Measurements from ENCODE around the gene FBN1.

Gene FBN1

DNA sequence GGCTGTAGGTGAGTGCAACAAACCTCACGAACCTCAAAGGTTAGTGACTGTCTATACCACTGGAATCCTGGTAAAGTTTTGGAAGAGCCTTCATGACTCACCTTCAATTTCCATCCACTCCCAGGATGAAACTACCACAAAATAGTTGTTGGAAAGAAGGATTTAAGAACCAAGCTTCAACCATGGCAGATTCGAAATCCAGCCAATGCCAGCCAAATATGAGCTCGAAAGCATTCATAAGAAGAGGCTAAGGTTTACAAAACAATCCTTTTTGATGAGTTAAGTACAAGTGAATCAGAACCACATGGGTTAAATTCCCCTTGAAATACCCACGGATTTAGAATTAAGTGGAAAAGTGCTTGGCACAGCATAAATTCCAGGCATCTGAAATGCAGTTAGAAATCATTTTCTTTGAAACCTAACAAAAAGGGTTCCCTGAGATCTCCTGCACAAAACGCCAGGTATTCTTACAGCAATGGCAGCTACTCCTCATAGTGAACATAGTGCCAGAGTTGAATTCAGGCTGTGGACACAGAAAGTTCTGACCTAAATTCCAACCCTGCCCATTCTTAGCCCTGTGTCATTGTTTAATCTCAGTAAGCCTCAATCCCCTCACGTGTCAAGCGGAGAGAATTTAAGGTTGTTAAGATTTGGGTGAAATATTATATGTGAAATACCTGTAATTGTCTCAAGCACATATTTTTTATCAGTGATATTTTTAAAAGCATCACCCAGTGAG, 89.2 kb downstream of the FBN1 start:
- no peak for DNase-seq (ENCODE audit: low spot score)

DNA sequence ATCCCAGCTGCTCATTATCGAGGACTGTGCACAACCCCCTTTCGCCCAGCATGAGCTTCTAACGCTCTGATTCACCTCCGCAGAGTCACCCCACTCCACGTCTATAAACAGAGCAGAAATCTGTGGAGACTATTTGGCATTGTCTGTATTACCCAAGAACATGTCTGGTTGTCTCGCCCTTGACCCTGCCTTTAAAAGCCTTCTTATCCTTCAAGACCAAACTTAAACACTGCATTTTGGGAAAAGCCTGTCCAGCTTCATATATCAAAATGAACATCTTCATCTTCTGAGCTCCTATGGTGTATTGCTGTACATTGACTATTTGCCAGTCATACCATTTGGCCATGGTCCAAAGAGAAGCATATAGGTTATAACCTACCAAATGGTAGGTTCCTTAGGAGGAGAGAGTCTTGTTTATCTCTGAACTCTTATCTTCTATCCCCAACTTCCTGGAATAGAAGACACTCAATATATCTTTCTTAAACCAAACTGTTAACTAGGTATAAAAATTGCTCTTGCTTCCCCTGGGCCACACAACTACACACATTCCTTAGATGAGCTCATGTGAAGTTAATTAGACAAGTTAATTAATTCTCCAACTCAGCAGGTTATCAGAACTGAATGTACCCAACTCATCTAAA, 90.1 kb downstream of the FBN1 start:
- no peak for DNase-seq (ENCODE audit: low spot score)

DNA sequence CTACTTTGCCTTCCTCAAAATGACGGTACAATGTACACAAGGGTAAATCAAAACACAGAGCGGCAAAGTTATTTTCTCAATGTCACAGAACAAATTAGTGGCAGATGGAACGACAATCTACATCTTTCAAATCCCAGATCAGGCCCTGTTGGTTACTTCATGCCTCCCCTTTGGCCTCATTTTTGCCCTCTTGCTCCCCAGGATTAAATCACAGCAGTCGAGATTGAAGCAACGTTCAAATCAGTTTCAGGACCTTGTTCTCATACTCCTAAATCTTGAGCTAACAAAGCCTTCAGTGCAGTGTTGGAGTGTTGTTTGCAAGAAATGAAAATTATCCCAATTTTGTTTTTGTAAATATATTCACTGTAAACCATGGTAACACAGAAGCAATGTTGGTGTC, 91.4 kb downstream of the FBN1 start:
- no peak for DNase-seq (ENCODE audit: low spot score)

DNA sequence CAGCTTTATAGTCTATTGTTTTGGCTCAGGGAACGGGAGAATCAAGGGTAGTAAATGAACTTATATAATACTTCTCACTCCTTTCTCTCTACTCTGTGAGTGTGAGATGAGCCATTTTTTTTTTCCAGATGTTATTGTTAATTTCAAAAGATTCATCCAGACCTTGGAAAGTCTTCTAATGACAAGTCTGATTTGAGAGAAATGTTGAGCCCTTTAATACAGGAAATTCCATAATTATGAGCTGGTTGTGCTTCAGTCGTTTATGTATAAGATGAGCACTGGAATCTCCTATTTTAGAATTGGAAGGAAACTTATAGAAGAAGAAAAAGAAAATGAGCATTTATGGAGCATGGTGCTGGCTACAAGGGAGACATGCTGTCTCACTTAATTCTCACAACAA, 92.0 kb downstream of the FBN1 start:
- no peak for DNase-seq (ENCODE audit: low spot score)

DNA sequence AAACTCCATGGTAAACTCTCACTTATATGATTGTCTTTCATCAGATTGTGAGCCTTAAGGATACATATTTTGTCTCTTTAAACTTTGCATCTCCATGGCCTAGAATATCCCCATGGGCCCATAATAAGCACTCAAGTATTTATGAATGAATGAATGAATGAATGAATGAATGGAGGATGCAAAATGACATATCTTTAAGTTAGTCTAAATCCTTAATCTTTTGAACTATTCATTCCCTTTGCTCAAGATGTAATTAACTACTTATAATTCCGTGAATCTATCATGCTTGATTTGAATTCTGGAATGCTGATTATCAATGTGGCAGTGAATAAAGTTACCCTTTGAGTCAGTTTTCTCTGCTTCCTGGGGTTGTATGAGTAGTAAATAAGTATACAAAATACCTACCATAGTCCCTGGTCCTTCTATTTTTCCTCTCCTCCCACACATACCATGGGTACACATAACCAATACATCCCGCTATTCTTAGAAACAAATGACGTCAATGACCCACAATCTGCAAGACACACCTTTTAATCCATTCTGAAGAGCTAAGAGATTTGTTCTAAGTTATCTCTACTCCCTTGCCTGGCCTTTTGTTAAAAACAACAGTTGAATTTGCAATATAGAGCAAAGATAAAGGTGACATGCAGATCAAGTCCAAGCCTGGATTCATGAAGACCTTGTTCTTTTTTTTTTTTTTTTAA, 94.5 kb downstream of the FBN1 start:
- DNase-seq (ENCODE audit: low spot score): no peak

DNA sequence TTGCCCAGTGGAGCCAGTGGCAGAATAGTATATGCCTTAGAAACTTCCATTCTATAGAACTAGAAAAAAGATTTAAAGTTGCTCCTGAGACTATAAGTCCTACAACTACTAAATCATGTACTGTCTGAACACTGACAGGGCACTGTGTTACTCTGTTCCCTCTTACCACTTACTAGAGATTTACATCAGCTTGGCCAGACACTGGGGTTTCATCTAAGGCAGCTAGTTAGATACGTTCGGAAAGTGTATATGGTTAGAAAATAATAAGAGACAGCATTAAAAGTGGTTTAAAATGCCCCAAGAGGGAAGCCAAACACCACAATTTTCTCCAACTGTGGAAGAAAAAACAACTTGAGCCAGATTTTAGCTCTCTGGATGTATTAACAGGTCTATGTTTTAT, 97.1 kb downstream of the FBN1 start:
- DNase-seq (ENCODE audit: low spot score): no peak

DNA sequence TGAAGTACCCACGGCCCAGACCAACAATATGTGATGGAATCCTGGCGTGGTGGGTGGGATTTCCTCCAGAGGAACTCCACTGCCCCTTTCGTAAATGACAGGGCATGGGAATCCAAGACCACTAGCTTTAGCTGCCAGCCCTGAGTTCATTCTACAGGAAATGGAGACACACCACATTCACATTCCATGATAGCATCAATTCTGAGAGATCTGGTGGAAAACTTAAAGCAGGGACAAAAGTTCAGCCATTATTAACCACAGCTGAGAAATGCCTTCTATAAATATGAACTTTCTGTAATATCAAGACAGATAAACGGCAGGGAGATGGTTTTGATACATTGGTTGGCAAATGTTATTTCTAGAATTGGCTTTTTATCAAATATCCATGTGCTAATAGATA, 98.2 kb downstream of the FBN1 start:
- no peak for DNase-seq (ENCODE audit: low spot score)

DNA sequence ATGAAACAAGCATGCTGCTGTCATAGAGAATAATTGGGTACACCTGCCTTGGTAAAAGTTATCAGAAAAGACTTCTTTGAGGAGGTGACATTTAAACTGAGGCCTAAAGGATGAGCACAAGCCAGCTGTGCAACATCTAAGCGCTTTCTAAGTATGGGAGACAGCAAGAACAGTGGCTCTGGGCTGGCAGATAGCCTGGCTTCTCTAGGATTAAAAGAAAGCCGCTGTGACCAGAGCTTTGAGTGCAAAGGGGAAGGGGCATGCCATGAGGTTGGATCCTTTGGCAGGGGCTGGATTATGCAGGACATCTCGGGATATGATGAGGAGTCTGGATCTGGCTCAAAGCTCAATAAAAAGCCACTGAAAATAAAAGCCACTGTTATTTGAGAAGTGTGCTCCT, 99.2 kb downstream of the FBN1 start:
- DNase-seq (ENCODE audit: low spot score): no peak

DNA sequence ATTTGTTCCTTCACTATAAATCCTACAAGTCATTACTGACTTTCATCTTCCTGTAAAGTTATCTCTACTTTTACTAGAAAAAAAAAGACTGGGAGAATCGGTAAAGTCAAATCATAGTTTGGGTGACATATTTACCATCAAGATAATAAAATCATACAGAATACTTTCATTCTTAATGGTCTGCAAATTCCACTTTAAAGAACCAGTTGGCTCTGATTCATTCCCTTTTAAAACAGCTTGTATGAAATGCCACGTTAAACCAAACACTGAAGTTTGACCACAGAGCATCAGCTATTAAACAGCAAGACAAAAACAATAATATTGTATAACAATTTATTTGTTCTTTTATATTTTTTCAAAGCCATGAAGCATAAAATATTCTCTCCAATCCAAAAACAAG, 100.7 kb downstream of the FBN1 start:
- no peak for DNase-seq (ENCODE audit: low spot score)

DNA sequence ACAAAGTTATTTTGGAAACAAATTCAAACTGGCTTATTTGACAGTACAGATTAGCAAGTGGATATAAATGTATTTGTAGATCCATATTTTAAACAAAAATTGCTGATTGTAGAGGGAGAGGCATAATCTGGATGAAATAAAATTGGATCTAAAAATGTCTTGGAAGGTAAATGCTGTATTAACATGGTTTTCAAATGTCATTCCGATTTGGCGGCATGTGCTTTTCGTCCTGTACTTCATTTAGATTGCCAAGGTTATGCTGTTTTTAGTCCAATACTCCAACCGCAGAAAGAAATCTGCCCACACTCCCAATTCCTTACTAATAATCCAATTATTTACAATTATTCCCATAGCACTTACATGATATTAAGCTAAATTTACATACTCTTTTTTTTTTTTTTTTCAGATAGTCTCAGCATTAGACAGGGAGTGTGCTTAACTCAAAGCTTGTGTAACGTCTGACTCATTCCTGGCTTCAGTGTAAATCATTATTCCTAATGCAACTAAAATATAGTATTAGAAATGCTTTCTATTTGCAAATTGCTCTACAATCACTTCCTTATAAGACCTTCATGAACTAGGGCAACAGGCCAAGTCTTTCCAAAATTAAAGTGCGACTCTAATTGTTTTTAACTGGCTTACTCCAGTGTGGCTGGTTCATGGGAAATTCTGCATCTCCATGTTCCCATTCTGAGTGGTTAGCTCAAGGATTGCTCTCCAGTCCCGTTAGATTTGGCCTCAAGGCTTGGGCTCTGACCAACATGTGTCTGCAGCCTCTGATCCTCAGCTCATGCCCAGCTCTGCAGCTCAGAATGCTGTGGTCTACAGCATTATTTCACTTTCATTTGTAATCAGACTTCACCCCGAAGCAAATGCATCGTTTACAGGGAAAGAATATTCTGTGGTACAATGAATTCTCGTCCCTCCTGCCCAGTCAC, 103.9 kb downstream of the FBN1 start:
- DNase-seq (ENCODE audit: low spot score): no peak

DNA sequence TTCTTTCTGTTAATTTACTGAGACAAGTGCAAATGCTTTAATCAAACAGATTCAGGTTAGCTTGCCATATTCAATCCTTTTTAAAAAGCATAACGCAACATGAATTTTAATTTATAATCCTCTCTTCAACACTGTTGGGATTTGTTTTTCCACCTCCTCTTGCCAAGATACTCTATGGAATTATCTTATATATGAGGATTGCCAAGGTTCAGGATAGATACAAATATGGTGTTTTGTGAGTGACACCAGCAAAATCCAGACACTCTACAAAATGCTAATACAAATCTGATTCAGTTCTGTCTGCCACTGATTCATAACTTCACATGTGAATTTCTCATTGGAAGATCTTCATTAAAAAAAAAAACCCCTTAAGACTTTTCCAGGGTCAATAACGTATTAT, 104.8 kb downstream of the FBN1 start:
- no peak for DNase-seq (ENCODE audit: low spot score)

DNA sequence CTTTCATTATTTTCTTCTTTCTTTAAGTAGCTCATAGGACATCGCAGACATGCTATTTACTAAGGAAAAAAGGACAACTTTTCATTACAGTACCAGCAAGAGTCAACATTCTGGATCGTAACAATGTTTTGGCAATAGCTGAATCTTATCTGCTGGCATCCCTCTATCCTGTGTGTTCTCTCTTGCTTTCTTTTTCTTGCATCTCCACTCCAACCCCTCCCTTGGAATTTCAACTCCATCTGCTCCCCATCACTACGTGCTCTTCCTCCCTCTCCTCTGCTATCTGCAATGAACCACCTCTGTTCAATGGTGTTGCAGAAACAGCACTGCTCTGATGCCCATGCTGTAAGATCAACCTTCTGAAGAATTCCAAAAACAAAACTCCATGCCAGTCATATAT, 106.6 kb downstream of the FBN1 start:
- DNase-seq (ENCODE audit: low spot score): no peak

DNA sequence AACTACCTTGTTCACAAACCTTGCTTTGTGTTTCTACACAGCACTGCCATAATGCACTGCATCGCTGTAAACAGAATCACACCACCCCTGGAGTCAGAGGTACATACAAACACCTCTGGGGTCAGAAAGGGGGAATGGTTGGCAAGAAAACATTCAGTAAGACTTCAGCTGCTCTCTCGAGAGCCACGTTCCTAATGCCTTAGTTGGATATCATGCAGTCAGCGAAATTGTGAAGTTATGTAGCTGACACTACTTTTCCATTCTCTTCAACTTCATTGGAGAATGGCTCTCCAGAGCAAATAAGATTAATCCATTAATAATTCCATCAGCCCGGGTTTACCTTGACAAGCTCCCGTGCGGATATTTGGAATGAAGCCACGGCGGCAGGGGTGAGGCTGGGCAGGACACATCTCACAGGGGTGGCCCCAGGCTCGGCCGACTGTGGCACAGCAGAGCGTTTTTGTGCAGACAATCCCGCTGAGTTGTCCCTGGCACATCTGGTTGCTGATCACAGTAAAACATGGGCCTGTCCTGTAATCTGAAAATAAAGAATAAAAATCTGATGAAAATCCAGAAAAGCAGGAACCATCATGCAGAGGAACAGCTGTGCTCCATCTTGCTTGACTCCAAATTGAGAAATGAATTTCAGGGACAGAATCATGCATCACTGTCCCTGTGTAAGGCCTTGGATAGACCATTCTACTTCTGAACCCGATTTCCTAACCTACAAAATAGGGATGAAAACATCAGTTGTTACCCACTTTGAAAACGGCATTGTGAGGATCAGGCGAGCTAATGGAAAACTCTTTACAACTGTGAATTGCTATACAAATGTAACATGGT, 108.0 kb downstream of the FBN1 start:
- DNase-seq (ENCODE audit: low spot score): no peak

DNA sequence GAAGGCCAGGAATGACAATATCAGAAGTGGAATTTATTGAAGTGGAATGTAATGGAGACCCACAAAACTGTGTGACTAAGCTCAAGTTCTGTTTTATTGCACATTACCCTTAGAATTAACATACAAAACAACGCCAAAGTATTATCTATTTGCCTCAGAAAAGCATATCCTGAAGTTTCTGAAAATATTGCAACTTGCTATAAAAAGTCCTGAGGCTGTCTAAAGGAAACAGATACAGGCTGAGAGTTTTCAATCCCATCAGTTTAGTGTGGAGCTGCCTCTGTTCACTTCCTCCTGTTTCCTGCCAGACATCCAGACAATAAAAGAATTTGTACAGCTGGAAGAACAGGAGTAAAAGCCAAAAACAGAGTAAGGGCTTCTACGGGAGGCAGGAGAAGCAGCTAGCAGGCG, 108.8 kb downstream of the FBN1 start:
- DNase-seq (ENCODE audit: low spot score): no peak

DNA sequence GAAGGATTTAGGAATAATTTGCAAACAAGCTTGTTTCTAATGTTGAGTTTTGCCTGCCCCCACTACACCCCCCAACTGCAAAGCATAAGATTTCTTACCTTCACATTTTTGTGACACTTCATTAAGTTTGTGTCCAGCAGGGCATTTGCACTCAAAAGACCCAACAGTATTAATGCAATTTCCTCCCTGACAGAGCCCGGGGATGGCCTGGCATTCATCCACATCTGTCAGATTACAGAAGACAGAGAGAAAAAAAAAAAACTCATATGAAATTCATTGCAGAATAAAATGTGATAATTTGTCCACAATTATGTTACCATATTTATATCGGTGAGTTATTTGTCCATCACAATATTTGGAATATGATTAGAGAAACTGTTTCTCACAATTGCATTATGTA, 111.5 kb downstream of the FBN1 start:
- DNase-seq (ENCODE audit: low spot score): peak; percentile 77

DNA sequence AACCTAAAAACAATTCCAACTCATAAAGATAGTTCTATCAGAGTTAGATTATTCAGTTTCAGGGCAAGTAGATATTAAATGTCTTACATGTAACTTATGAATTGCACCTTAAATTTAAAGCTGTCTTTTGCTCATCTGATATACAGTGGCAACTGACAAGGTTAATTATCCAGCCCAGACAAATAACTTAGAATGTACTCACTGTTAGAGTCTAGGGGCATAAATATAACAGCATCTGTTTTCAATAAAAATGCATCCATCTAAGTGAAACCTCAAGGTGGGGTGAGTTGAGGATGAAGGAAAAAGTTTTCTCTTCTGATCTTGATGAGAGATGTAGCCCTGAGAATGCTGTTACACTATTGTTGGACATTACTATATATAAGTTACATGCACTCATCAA, 112.6 kb downstream of the FBN1 start:
- peak; percentile 32 for DNase-seq (ENCODE audit: low spot score)

DNA sequence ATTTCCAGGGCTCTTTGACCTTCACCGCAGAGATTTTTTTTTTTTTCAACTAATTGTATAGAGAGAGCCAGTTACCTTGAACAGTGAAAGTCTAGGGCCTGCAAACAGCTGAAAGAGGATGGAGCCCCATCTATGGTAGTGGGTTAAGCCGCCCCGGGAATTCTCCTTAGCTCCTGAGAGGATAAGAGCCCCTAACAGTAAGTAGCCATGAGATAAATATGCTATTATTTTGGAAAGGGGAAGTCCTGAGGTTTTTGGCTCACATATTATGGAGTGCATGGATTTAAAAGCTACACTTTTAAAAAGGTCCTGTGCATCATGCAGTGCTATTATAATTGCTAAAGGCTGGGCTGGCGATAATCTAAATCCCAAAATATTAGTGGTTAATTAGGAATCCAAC, 115.0 kb downstream of the FBN1 start:
- no peak for DNase-seq (ENCODE audit: low spot score)

DNA sequence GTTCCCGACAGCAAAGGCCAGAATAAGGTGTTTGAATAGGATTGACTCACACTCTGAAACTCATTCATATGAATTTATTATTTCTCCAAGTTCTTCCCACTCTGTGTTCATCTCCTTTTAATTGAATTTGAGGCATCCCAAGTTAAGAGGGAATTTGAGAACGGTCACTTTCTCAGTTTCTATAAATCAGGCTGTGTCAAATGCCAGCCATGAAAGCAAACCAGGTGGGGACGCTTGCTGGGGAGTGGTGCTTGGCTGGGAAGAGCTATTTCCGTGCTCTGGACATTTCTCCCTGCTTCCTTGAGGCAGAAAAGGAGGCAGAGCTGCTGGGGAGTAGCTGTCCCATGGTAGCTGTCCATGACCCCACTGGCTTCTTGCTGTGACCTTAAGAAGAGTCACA, 116.6 kb downstream of the FBN1 start:
- DNase-seq (ENCODE audit: low spot score): no peak

DNA sequence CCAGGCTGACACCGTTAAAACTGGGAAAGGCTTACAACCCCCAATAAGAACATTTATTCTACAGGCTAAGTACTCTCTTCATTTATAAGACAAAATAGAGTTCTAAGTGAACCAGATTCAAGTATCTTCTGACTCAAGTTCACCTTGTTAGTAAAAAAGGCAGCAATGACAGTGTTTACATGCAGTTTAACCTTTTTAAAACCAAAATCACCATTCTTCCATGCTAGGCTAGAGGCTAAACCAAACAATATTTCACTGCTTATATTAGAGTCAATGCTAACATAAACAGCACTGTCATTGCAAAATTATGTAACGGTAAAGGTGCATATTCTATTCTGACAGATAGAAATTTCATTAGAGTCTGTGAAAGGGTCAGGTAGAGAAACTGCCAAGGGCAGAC, 118.0 kb downstream of the FBN1 start:
- no peak for DNase-seq (ENCODE audit: low spot score)

DNA sequence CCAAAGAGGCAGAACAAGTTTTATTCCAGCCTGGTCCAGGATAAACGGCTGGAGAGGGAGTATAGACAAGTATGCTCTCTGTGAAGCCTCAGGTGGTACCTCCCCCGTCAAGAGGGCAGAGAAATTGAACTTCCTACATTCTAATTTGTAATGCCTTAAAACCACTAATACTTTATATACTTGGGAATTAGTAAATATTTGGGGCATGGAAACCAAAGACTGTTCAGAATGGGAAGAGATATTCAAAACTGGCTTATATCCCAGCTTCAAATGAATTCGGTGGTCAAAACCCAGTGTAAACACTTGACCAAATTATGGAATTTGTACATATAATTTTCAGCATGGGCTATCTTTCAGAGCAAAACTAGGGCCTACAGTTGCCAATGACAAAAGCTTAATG, 122.6 kb downstream of the FBN1 start:
- no peak for DNase-seq (ENCODE audit: low spot score)

DNA sequence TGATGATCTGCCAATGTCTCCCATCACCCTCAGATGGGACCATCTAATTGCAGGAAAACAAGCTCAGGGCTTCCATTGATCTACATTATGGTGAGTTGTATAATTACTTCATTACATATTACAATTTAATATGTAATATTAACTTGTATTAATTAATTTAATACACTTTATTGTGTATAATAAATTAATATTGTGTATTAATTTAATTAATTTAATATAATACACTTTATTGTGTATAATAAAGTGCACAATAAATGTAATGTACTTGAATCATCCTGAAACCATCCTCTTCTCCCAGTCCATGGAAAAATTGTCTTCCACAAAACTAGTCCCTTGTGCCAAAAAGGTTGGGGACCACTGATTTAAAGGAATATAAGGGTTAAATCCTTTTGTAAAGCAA, 123.4 kb downstream of the FBN1 start:
- DNase-seq (ENCODE audit: low spot score): no peak

Data from SK-N-DZ (cell line).